ENCODE measurements around the gene IFNK. TPM values are rescaled to one million over a fixed set of nuclear protein-coding genes. Genes with fewer than 3 reads are reported as not detected.
"Not testable (repeated sequence)": the region's sequence is repeated elsewhere in the genome, so short reads cannot be mapped to it uniquely, and the experiment has no call there.

The IFNK gene
- polyA plus RNA-seq, 1 donor (not counting 4 experiments of a cell fraction or from before 2014, with no cell fraction given), result 29.2 TPM

- H3K36me3 ChIP-seq (ENCODE audit: control insufficient read depth in 2 of 2, extremely low read depth in 1 of 2, insufficient read depth in 2 of 2, low read length in 2 of 2), result peaks cover 0 to under 1% of the 10 kb centered on the region in 2 experiments
- no peaks in the 10 kb centered on the region for H3K27me3 ChIP-seq (ENCODE audit: control insufficient read depth, extremely low read depth, insufficient read depth, low read length)
- H3K9ac ChIP-seq (ENCODE audit: control insufficient read depth, extremely low read depth, insufficient read depth, low read length), result no peak overlapping the region
- dilution Hi-C loops (cut with MboI; ENCODE audit: extremely low pct_ligation_motif_present, low sequenced_read_pairs), result no loop called here
- H3K27ac ChIP-seq (ENCODE audit: control insufficient read depth, insufficient read depth, low read length), result peak overlapping the region; percentile 90
- no peaks in the 10 kb centered on the region for H3K9me1 ChIP-seq (ENCODE audit: control insufficient read depth, extremely low read depth, insufficient read depth, low read length)
- TF ChIP-seq, protein P1, sequence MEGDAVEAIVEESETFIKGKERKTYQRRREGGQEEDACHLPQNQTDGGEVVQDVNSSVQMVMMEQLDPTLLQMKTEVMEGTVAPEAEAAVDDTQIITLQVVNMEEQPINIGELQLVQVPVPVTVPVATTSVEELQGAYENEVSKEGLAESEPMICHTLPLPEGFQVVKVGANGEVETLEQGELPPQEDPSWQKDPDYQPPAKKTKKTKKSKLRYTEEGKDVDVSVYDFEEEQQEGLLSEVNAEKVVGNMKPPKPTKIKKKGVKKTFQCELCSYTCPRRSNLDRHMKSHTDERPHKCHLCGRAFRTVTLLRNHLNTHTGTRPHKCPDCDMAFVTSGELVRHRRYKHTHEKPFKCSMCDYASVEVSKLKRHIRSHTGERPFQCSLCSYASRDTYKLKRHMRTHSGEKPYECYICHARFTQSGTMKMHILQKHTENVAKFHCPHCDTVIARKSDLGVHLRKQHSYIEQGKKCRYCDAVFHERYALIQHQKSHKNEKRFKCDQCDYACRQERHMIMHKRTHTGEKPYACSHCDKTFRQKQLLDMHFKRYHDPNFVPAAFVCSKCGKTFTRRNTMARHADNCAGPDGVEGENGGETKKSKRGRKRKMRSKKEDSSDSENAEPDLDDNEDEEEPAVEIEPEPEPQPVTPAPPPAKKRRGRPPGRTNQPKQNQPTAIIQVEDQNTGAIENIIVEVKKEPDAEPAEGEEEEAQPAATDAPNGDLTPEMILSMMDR (optimal IDR thresholded peaks at IDR 0.05 in 1 of 3, IDR thresholded peaks at IDR 0.05 in 1 of 3, conservative IDR thresholded peaks at IDR 0.05 in 1 of 3; ENCODE audit: extremely low read depth in 1 of 3, insufficient read depth in 2 of 3, low read length in 3 of 3), result no peak
- no peak for TF ChIP-seq EZH2 (IDR thresholded peaks at IDR 0.05; ENCODE audit: low read length)
- no peak overlapping the region for H2AFZ ChIP-seq (ENCODE audit: control insufficient read depth, low read length)
- no peaks in the 10 kb centered on the region for H4K20me1 ChIP-seq (ENCODE audit: control insufficient read depth, extremely low read depth, insufficient read depth, low read length)
- H3K9me3 ChIP-seq (ENCODE audit: control insufficient read depth, low read depth, low read length), result no peaks in the 10 kb centered on the region
- peaks cover 42% of the 10 kb centered on the region for H3K79me2 ChIP-seq (ENCODE audit: control insufficient read depth, insufficient read depth, low read length)
- FAIRE-seq, result no peak
- H3K4me3 ChIP-seq (ENCODE audit: control insufficient read depth in 2 of 3, extremely low read depth in 1 of 3, insufficient read depth in 2 of 3, low read depth in 1 of 3, low read length in 3 of 3), result no peak overlapping the region
- peaks cover 53% of the 10 kb centered on the region for H3K4me1 ChIP-seq (ENCODE audit: control insufficient read depth, extremely low read depth, insufficient read depth, low read length)
- no peak overlapping the region for H3K4me2 ChIP-seq (ENCODE audit: control insufficient read depth, extremely low read depth, insufficient read depth, low read depth, low read length)
- no peak for DNase-seq (ENCODE audit: low read depth, low spot score)
These were observed 26.1 kb upstream of the IFNK start for GRCh38 chr9:27497883-27498417.

- dilution Hi-C loops (cut with MboI; ENCODE audit: extremely low pct_ligation_motif_present, low sequenced_read_pairs), result no loop called here
- H3K79me2 ChIP-seq (ENCODE audit: control insufficient read depth, insufficient read depth, low read length), result peaks cover 55% of the 10 kb centered on the region
- H3K36me3 ChIP-seq (ENCODE audit: control insufficient read depth in 2 of 2, extremely low read depth in 1 of 2, insufficient read depth in 2 of 2, low read length in 2 of 2), result peaks cover 0 to 5% of the 10 kb centered on the region in 2 experiments
- peak overlapping the region; percentile 55 for H3K9ac ChIP-seq (ENCODE audit: control insufficient read depth, extremely low read depth, insufficient read depth, low read length)
- TF ChIP-seq, protein P1 (optimal IDR thresholded peaks at IDR 0.05 in 1 of 3, IDR thresholded peaks at IDR 0.05 in 1 of 3, conservative IDR thresholded peaks at IDR 0.05 in 1 of 3; ENCODE audit: extremely low read depth in 1 of 3, insufficient read depth in 2 of 3, low read length in 3 of 3), result no peak
- TF ChIP-seq EZH2 (IDR thresholded peaks at IDR 0.05; ENCODE audit: low read length), result no peak
- no peak overlapping the region for H2AFZ ChIP-seq (ENCODE audit: control insufficient read depth, low read length)
- DNase-seq (ENCODE audit: low read depth, low spot score) (peak; percentile 64), FAIRE-seq (peak; percentile 93)
- H3K4me2 ChIP-seq (ENCODE audit: control insufficient read depth, extremely low read depth, insufficient read depth, low read depth, low read length), result peak overlapping the region; percentile 91
- H3K27ac ChIP-seq (ENCODE audit: control insufficient read depth, insufficient read depth, low read length), result peak overlapping the region; percentile 90
- H3K27me3 ChIP-seq (ENCODE audit: control insufficient read depth, extremely low read depth, insufficient read depth, low read length), result no peaks in the 10 kb centered on the region
- H4K20me1 ChIP-seq (ENCODE audit: control insufficient read depth, extremely low read depth, insufficient read depth, low read length), result no peaks in the 10 kb centered on the region
- no peaks in the 10 kb centered on the region for H3K9me3 ChIP-seq (ENCODE audit: control insufficient read depth, low read depth, low read length)
- peak overlapping the region in 2 of 3 experiments; percentile 19 to 55 for H3K4me3 ChIP-seq (ENCODE audit: control insufficient read depth in 2 of 3, extremely low read depth in 1 of 3, insufficient read depth in 2 of 3, low read depth in 1 of 3, low read length in 3 of 3)
- H3K4me1 ChIP-seq (ENCODE audit: control insufficient read depth, extremely low read depth, insufficient read depth, low read length), result peaks cover 53% of the 10 kb centered on the region
- no peaks in the 10 kb centered on the region for H3K9me1 ChIP-seq (ENCODE audit: control insufficient read depth, extremely low read depth, insufficient read depth, low read length)
These were observed 24.6 kb upstream of the IFNK start for GRCh38 chr9:27499451-27499850.

DNA sequence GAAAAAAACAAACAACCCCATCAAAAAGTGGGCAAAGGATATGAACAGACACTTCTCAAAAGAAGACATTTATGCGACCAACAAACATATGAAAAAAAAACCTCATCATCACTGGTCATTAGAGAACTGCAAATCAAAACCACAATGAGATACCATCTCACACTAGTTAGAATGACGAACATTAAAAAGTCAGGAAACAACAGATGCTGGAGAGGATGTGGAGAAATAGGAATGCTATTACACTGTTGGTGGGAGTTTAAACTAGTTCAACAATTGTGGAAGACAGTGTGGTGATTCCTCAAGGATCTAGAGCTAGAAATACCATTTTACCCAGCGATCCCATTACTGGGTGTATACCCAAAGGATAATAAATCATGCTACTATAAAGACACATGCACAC is 23.2 kb upstream of the IFNK start:
- H3K79me2 ChIP-seq (ENCODE audit: control insufficient read depth, insufficient read depth, low read length), result peaks cover 52% of the 10 kb centered on the region
- DNase-seq (ENCODE audit: low read depth, low spot score); H3K9ac ChIP-seq (ENCODE audit: control insufficient read depth, extremely low read depth, insufficient read depth, low read length); H3K4me2 ChIP-seq (ENCODE audit: control insufficient read depth, extremely low read depth, insufficient read depth, low read depth, low read length); H3K9me3 ChIP-seq (ENCODE audit: control insufficient read depth, low read depth, low read length); dilution Hi-C loops (cut with MboI; ENCODE audit: extremely low pct_ligation_motif_present, low sequenced_read_pairs); H3K4me3 ChIP-seq (ENCODE audit: control insufficient read depth in 2 of 3, extremely low read depth in 1 of 3, insufficient read depth in 2 of 3, low read depth in 1 of 3, low read length in 3 of 3); H3K9me1 ChIP-seq (ENCODE audit: control insufficient read depth, extremely low read depth, insufficient read depth, low read length); H3K36me3 ChIP-seq (ENCODE audit: control insufficient read depth in 2 of 2, extremely low read depth in 1 of 2, insufficient read depth in 2 of 2, low read length in 2 of 2); H2AFZ ChIP-seq (ENCODE audit: control insufficient read depth, low read length); H4K20me1 ChIP-seq (ENCODE audit: control insufficient read depth, extremely low read depth, insufficient read depth, low read length); H3K27me3 ChIP-seq (ENCODE audit: control insufficient read depth, extremely low read depth, insufficient read depth, low read length); FAIRE-seq: not testable (repeated sequence)
- H3K27ac ChIP-seq (ENCODE audit: control insufficient read depth, insufficient read depth, low read length), result peak overlapping the region; percentile 46
- peaks cover 59% of the 10 kb centered on the region for H3K4me1 ChIP-seq (ENCODE audit: control insufficient read depth, extremely low read depth, insufficient read depth, low read length)
